Esophagus muscularis mucosa (tissue), 4 donors: ENCODE data around the gene ESR2. TPM values are rescaled to one million over a fixed set of nuclear protein-coding genes. Genes with fewer than 3 reads are reported as not detected.

Source experiments
- DNase-seq: peaks from one replicate; pipeline ENCODE4 v3.0.0-alpha.2; 2017; ENCODE audit errors: extremely low spot score
- H3K27ac ChIP-seq, 4 donors: fragments of 200-600 bp; sonication (generic); replicated peaks in 1 of 4; 1 replicate in 3 of 4; 2 replicates in 1 of 4; pipeline ENCODE4 v1.5.1; 2016 to 2019; ENCODE audit warnings: mild to moderate bottlenecking in 1 of 4
- H3K27me3 ChIP-seq, 4 donors: fragments of 200-600 bp; sonication (generic); one replicate each; pipeline versions ENCODE4 v1.5.1 to v1.6.0; 2016 to 2019
- H3K36me3 ChIP-seq, 4 donors: fragments of 200-600 bp; sonication (generic); one replicate each; pipeline ENCODE4 v1.5.1; 2016 to 2019
- H3K4me1 ChIP-seq, 4 donors: fragments of 200-600 bp; sonication (generic); one replicate each; pipeline ENCODE4 v1.5.1; 2016 to 2019
- H3K4me3 ChIP-seq, 4 donors: fragments of 200-600 bp; sonication (generic); 1 replicate in 2 of 4; 2 replicates in 2 of 4; pipeline ENCODE4 v1.5.1; 2016 to 2019; ENCODE audit warnings: mild to moderate bottlenecking in 4 of 4, moderate library complexity in 1 of 4
- H3K9me3 ChIP-seq, 4 donors: fragments of 200-600 bp; sonication (generic); 1 replicate in 3 of 4; 2 replicates in 1 of 4; pipeline ENCODE4 v1.5.1; 2016 to 2019
- CTCF ChIP-seq, 3 experiments: fragments of 200-600 bp in 2 of 3; fragments of 450-650 bp in 1 of 3; sonication (generic) in 2 of 3; IDR thresholded peaks; one replicate each; pipeline ENCODE4 v1.5.1; 2017 to 2019; ENCODE audit warnings: antibody characterized with exemption in 3 of 3, mild to moderate bottlenecking in 2 of 3, moderate library complexity in 1 of 3
- EP300 ChIP-seq: sonication (generic); formaldehyde crosslinking; IDR thresholded peaks from one replicate; pipeline ENCODE4 v1.6.1; 2017; ENCODE audit warnings: antibody characterized with exemption
- POLR2A ChIP-seq: fragments of 450-650 bp; IDR thresholded peaks from one replicate; pipeline ENCODE4 v1.6.1; 2017; ENCODE audit warnings: antibody characterized with exemption, moderate library complexity, mild to moderate bottlenecking, low read depth
- POLR2AphosphoS5 ChIP-seq, 2 donors: sonication (generic); formaldehyde crosslinking; IDR thresholded peaks; one replicate each; pipeline ENCODE4 v1.6.1; 2017; ENCODE audit warnings: antibody characterized with exemption in 2 of 2
- WGBS: methylation state at CpG from one replicate; pipeline ENCODE4 v1.1.5; 2018; 5-methylcytosine and 5-hydroxymethylcytosine counted together
- intact Hi-C: fragments of 100-400 bp; cut with DNase I; formaldehyde crosslinking; loops from one replicate; pipeline ENCODE4 v1.15.1; 2023
- total RNA-seq, 4 donors: library from RNA; depleted of rRNA; stranded (reverse); fragments of >200 nt; gene quantifications; one replicate each; pipeline versions ENCODE4 v1.1.0 to v1.2.1, GENCODE V29; 2016

ESR2 gene
- total RNA-seq, 4 donors from 2014 or later, result 0.29 to 0.83 (median 0.42) TPM; not detected in 1

GRCh38 chr14:64158608-64159007, 135.6 kb downstream of the ESR2 start:
- WGBS, result 91% methylated on average over 2 of the region's 2 CpGs
- TF ChIP-seq POLR2A, result no peak
- no peak for TF ChIP-seq CTCF (IDR thresholded peaks at IDR 0.05)
- TF ChIP-seq POLR2AphosphoS5 (IDR thresholded peaks at IDR 0.05), result no peak
- TF ChIP-seq EP300, result no peak
- no peaks in the 10 kb centered on the region for H3K4me1 ChIP-seq
- no peak overlapping the region for H3K4me3 ChIP-seq
- intact Hi-C loops, result no loop called here
- no peaks in the 10 kb centered on the region for H3K27me3 ChIP-seq
- DNase-seq, result no peak
- H3K27ac ChIP-seq, result no peak overlapping the region
- peaks cover 13 to 85% (median 45%) of the 10 kb centered on the region in 4 donors for H3K36me3 ChIP-seq
- H3K9me3 ChIP-seq, result no peaks in the 10 kb centered on the region

- peaks cover 9 to 74% (median 45%) of the 10 kb centered on the region in 4 donors for H3K36me3 ChIP-seq
- TF ChIP-seq POLR2A (no peak), CTCF (IDR thresholded peaks at IDR 0.05) (no peak), POLR2AphosphoS5 (IDR thresholded peaks at IDR 0.05) (no peak), EP300 (no peak)
- no peaks in the 10 kb centered on the region for H3K27me3 ChIP-seq
- no peaks in the 10 kb centered on the region for H3K9me3 ChIP-seq
- no peak for DNase-seq
- intact Hi-C loops, result no loop called here
- H3K4me1 ChIP-seq, result peaks cover 0 to 4% (median 0%) of the 10 kb centered on the region in 4 donors
- no peak overlapping the region for H3K27ac ChIP-seq
- no peak overlapping the region for H3K4me3 ChIP-seq
- 98% methylated on average over 8 of the region's 8 CpGs for WGBS
These were observed 144.2 kb downstream of the ESR2 start for GRCh38 chr14:64149921-64150320.

GRCh38 chr14:64147126-64147790, 146.9 kb downstream of the ESR2 start:
- peaks cover 23 to 74% (median 49%) of the 10 kb centered on the region in 4 donors for H3K36me3 ChIP-seq
- 86% methylated on average over 7 of the region's 7 CpGs for WGBS

GRCh38 chr14:64137657-64138290, 156.4 kb downstream of the ESR2 start:
- Histone ChIP-seq H3K9me3 (no peaks in the 10 kb centered on the region), H3K36me3 (peaks cover 56 to 94% (median 71%) of the 10 kb centered on the region in 4 donors), H3K4me3 (no peak overlapping the region), H3K4me1 (no peaks in the 10 kb centered on the region), H3K27me3 (no peaks in the 10 kb centered on the region), H3K27ac (no peak overlapping the region)
- TF ChIP-seq CTCF (IDR thresholded peaks at IDR 0.05) (no peak), POLR2A (no peak), POLR2AphosphoS5 (IDR thresholded peaks at IDR 0.05) (no peak), EP300 (no peak)
- DNase-seq, result no peak
- WGBS, result 88% methylated on average over 9 of the region's 9 CpGs
- intact Hi-C loops, result no loop called here

More at GRCh38 chr14:64147126-64147790, 146.9 kb downstream of the ESR2 start:
- no peak overlapping the region for H3K27ac ChIP-seq
- no peaks in the 10 kb centered on the region for H3K9me3 ChIP-seq
- DNase-seq, result no peak
- intact Hi-C loops, result no loop called here
- no peaks in the 10 kb centered on the region for H3K27me3 ChIP-seq
- TF ChIP-seq EP300, result no peak
- TF ChIP-seq POLR2AphosphoS5 (IDR thresholded peaks at IDR 0.05), result no peak
- TF ChIP-seq POLR2A, result no peak
- TF ChIP-seq CTCF (IDR thresholded peaks at IDR 0.05), result no peak
- H3K4me1 ChIP-seq, result peaks cover 0 to 4% (median 0%) of the 10 kb centered on the region in 4 donors
- no peak overlapping the region for H3K4me3 ChIP-seq
